GM12878 (cell line): ENCODE measurements around the gene CWC25. TPM values are rescaled to one million over a fixed set of nuclear protein-coding genes. Genes with fewer than 3 reads are reported as not detected.

Experiments used
- BCL3 ChIP-seq: IDR thresholded peaks from 2 replicates; pipeline ENCODE4 v1.6.1; 2011; ENCODE audit warnings: borderline replicate concordance, low read depth, mild to moderate bottlenecking, moderate library complexity, low read length; ENCODE audit not compliant: insufficient read depth, poor library complexity, severe bottlenecking
- CBX3 ChIP-seq: fragments of 200-600 bp; sonication (generic); IDR thresholded peaks from 2 replicates; pipeline ENCODE4 v1.6.1; 2016; ENCODE audit warnings: low read depth, borderline replicate concordance
- E2F8 ChIP-seq: fragments of 450-650 bp; IDR thresholded peaks from 2 replicates; pipeline ENCODE4 v1.6.1; 2018; ENCODE audit warnings: mild to moderate bottlenecking, low read depth, moderate library complexity; ENCODE audit not compliant: partially characterized antibody
- EGR1 ChIP-seq, 2 experiments: IDR thresholded peaks; 1 replicate in 1 of 2; 2 replicates in 1 of 2; pipeline ENCODE4 v1.6.1; 2011 to 2012; ENCODE audit warnings: low read depth in 2 of 2, low read length in 2 of 2, borderline replicate concordance in 1 of 2, mild to moderate bottlenecking in 1 of 2, moderate library complexity in 1 of 2
- FOXK2 ChIP-seq: fragments of 450-650 bp; IDR thresholded peaks from 2 replicates; pipeline ENCODE4 v1.6.1; 2017; ENCODE audit warnings: mild to moderate bottlenecking, moderate library complexity
- NR2C2 ChIP-seq: IDR thresholded peaks from 2 replicates; pipeline ENCODE4 v1.6.1; 2011; ENCODE audit warnings: borderline replicate concordance, low read depth; ENCODE audit not compliant: control insufficient read depth, insufficient read length
- YY1 ChIP-seq: IDR thresholded peaks from 2 replicates; pipeline ENCODE4 v1.6.1; 2011; ENCODE audit warnings: low read depth, mild to moderate bottlenecking, low read length
- polyA plus RNA-seq, 11 experiments: library from polyadenylated mRNA; depleted of rRNA in 4 of 11; unstranded in 6 of 11; stranded (reverse) in 5 of 11; fragments of >200 nt; fragmentation: Nextera tagmentation in 4 of 11; fragmentation: Illumina TruSeq in 1 of 11; extraction: Ambion mirVana in 4 of 11; extraction: Trizol in 1 of 11; gene quantifications; 1 replicate in 1 of 11; 2 replicates in 10 of 11; pipeline versions ENCODE4 v1.2.1 to v1.2.3, GENCODE V29; 2011 to 2016; ENCODE audit warnings: inconsistent platforms in 2 of 11, missing spikeins in 2 of 11, low read depth in 1 of 11
- total RNA-seq, 4 experiments: library from RNA; depleted of rRNA in 3 of 4; stranded (reverse); fragments of >200 nt in 3 of 4; fragmentation: Illumina TruSeq in 1 of 4; extraction: Trizol in 1 of 4; gene quantifications; 2 replicates each; pipeline versions ENCODE4 v1.2.1 to v1.2.3, GENCODE V29; 2013 to 2021
- TF ChIP-seq, protein P1 (sequence below): fragments of 450-650 bp; IDR thresholded peaks from 2 replicates; pipeline ENCODE4 v1.6.1; 2016; ENCODE audit warnings: mild to moderate bottlenecking
- TF ChIP-seq, protein P2 (sequence below): fragments of 450-650 bp; conservative IDR thresholded peaks from 2 replicates; pipeline ENCODE4 v1.6.1; 2017; ENCODE audit warnings: mild to moderate bottlenecking, moderate library complexity
- TF ChIP-seq, protein P3 (sequence below): fragments of 450-650 bp; IDR thresholded peaks from 2 replicates; pipeline ENCODE4 v1.6.1; 2017; ENCODE audit warnings: antibody characterized with exemption, mild to moderate bottlenecking, moderate library complexity

CWC25 gene
- total and polyA plus RNA-seq, 10 of the 15 experiments (the other 5 are each of a cell fraction or from before 2014, with no cell fraction given): 14.7 to 29.7 (median 22.9) TPM

DNA sequence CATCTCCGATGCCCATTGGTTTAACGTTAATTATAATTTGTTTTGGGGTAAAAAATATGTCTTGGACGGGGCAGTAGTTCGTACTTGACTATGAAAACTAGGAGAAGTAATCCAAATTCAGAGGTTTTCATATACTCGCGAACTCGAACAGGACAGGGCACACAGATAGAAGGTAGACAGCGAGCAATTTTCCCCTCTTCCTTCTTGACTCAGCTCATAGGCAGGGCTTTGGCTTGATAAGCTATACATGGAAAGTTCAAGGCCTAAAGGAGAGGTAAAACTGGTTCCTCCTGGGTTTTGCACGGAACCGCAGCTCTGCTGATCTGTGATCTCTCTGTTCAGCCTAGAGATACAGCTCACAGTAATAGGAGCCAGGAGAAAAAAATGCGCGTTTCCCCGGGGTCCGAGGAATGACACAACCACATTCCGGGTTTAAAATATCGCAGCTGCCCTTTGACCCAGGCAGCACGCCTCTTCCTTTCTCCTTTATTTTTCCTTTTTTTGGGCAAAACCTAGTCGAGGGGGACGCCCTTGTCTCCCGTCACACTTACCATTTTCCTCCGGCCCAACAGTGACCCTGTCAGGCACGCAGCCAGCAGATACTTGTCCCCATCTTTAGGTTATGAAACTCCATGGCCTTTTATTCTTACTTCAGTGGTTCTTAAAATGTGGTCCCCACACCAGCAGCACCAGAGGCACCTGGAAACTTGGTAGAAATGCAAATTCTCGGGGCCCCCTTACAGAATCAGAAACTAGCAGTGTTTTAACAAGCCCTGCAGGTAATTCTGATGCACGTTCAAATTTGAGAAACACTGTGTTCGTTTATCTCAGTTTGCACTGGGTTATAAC lies 43.1 kb upstream of the CWC25 start (continued):
- no peak for TF ChIP-seq BCL3
- no peak for TF ChIP-seq E2F8
- TF ChIP-seq FOXK2: no peak
- TF ChIP-seq, protein P1, sequence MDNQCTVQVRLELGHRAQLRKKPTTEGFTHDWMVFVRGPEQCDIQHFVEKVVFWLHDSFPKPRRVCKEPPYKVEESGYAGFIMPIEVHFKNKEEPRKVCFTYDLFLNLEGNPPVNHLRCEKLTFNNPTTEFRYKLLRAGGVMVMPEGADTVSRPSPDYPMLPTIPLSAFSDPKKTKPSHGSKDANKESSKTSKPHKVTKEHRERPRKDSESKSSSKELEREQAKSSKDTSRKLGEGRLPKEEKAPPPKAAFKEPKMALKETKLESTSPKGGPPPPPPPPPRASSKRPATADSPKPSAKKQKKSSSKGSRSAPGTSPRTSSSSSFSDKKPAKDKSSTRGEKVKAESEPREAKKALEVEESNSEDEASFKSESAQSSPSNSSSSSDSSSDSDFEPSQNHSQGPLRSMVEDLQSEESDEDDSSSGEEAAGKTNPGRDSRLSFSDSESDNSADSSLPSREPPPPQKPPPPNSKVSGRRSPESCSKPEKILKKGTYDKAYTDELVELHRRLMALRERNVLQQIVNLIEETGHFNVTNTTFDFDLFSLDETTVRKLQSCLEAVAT: peak; percentile 61
- TF ChIP-seq, protein P2, sequence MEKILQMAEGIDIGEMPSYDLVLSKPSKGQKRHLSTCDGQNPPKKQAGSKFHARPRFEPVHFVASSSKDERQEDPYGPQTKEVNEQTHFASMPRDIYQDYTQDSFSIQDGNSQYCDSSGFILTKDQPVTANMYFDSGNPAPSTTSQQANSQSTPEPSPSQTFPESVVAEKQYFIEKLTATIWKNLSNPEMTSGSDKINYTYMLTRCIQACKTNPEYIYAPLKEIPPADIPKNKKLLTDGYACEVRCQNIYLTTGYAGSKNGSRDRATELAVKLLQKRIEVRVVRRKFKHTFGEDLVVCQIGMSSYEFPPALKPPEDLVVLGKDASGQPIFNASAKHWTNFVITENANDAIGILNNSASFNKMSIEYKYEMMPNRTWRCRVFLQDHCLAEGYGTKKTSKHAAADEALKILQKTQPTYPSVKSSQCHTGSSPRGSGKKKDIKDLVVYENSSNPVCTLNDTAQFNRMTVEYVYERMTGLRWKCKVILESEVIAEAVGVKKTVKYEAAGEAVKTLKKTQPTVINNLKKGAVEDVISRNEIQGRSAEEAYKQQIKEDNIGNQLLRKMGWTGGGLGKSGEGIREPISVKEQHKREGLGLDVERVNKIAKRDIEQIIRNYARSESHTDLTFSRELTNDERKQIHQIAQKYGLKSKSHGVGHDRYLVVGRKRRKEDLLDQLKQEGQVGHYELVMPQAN: no peak; the same call in 1 of the 2 replicates
- TF ChIP-seq CBX3: no peak
- no peak for TF ChIP-seq NR2C2
- TF ChIP-seq, protein P3, sequence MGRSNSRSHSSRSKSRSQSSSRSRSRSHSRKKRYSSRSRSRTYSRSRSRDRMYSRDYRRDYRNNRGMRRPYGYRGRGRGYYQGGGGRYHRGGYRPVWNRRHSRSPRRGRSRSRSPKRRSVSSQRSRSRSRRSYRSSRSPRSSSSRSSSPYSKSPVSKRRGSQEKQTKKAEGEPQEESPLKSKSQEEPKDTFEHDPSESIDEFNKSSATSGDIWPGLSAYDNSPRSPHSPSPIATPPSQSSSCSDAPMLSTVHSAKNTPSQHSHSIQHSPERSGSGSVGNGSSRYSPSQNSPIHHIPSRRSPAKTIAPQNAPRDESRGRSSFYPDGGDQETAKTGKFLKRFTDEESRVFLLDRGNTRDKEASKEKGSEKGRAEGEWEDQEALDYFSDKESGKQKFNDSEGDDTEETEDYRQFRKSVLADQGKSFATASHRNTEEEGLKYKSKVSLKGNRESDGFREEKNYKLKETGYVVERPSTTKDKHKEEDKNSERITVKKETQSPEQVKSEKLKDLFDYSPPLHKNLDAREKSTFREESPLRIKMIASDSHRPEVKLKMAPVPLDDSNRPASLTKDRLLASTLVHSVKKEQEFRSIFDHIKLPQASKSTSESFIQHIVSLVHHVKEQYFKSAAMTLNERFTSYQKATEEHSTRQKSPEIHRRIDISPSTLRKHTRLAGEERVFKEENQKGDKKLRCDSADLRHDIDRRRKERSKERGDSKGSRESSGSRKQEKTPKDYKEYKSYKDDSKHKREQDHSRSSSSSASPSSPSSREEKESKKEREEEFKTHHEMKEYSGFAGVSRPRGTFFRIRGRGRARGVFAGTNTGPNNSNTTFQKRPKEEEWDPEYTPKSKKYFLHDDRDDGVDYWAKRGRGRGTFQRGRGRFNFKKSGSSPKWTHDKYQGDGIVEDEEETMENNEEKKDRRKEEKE: no peak
- no peak for TF ChIP-seq EGR1 (IDR thresholded peaks at IDR 0.05; ENCODE audit: borderline replicate concordance in 1 of 2, low read depth in 2 of 2, low read length in 2 of 2)
- TF ChIP-seq YY1: no peak
